ENCODE results near the gene PLAC1. TPM values are rescaled to one million over a fixed set of nuclear protein-coding genes. Genes with fewer than 3 reads are reported as not detected.

The PLAC1 gene
- total and polyA plus RNA-seq, 9 donors: 0.12 to 0.62 (median 0.40) TPM; not detected in 4

DNA sequence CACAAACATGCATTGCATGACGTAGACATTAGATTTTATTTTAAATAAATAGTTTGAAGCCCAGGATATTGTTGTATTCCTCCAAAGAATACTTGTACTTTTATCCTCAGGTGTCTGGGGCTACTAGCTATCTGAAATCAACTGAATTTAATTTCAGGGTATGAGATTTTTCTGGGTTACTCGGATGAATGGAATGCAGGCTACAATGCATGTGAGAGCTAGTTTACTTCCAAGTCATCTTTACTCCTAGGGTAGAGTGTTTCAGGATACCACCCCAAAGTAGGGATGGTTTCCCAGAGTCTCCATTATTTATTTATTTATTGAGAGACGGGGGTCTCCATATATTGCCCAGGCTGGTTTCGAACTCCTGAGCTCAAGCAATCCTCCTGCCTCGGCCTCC, 131.9 kb downstream of the PLAC1 start:
- Histone ChIP-seq H3K4me1 (ENCODE audit: insufficient read depth) (peaks cover 6% of the 10 kb centered on the region), H3K36me3 (no peaks in the 10 kb centered on the region), H3K9me3 (no peaks in the 10 kb centered on the region), H3K27ac (no peak overlapping the region), H3K27me3 (no peaks in the 10 kb centered on the region), H3K4me3 (no peak overlapping the region)
- WGBS, 3 donors: 82 to 92% (median 86%) methylated on average over 5 of the region's 5 CpGs
- TF ChIP-seq POLR2A (IDR thresholded peaks at IDR 0.05) (no peak), EP300 (IDR thresholded peaks at IDR 0.05) (no peak)
- TF ChIP-seq, protein P1, sequence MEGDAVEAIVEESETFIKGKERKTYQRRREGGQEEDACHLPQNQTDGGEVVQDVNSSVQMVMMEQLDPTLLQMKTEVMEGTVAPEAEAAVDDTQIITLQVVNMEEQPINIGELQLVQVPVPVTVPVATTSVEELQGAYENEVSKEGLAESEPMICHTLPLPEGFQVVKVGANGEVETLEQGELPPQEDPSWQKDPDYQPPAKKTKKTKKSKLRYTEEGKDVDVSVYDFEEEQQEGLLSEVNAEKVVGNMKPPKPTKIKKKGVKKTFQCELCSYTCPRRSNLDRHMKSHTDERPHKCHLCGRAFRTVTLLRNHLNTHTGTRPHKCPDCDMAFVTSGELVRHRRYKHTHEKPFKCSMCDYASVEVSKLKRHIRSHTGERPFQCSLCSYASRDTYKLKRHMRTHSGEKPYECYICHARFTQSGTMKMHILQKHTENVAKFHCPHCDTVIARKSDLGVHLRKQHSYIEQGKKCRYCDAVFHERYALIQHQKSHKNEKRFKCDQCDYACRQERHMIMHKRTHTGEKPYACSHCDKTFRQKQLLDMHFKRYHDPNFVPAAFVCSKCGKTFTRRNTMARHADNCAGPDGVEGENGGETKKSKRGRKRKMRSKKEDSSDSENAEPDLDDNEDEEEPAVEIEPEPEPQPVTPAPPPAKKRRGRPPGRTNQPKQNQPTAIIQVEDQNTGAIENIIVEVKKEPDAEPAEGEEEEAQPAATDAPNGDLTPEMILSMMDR (IDR thresholded peaks at IDR 0.05): no peak
- intact Hi-C loops (cut with DNase I): no loop called here
- DNase-seq: no peak

DNA sequence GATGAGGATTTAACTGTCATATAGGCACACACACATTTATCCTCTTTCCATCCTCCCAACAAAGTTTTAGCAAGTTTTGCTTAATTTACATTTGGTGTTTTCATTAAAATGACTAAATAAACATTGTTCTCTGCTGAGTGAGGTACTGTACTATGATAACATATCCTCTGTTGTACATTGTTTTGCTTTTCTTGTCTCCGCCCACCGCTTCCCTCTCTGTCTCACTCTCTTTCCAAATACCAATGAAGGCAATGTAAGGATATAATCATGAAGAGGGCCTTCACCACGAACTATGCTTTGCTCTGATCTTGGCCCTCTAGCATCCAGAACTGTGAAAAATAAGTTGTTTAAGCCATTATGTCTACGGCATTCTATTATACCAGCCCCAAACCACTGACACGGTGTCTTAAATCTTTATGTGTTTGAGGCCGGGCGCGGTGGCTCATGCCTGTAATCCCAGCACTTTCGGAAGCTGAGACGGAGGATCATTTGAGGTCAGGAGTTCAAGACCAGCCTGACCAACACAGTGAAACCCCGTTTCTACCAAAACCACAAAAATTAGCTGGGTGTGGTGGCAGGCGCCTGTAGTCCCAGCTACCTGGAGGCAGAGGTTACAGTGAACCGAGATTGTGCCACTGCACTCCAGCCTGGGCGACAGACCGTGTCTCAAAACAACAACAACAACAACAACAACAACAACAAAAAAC, 133.0 kb downstream of the PLAC1 start:
- no peaks in the 10 kb centered on the region for H3K36me3 ChIP-seq
- no peaks in the 10 kb centered on the region for H3K27me3 ChIP-seq
- no peak overlapping the region for H3K27ac ChIP-seq
- 68 to 77% (median 74%) methylated on average over 15 of the region's 15 CpGs for WGBS, 3 donors
- peaks cover 6% of the 10 kb centered on the region for H3K4me1 ChIP-seq (ENCODE audit: insufficient read depth)
- no peaks in the 10 kb centered on the region for H3K9me3 ChIP-seq
- TF ChIP-seq EP300 (IDR thresholded peaks at IDR 0.05) (no peak), POLR2A (IDR thresholded peaks at IDR 0.05) (no peak)
- TF ChIP-seq, protein P1 (IDR thresholded peaks at IDR 0.05): no peak
- no peak overlapping the region for H3K4me3 ChIP-seq
- DNase-seq: no peak
- intact Hi-C loops (cut with DNase I): no loop called here

DNA sequence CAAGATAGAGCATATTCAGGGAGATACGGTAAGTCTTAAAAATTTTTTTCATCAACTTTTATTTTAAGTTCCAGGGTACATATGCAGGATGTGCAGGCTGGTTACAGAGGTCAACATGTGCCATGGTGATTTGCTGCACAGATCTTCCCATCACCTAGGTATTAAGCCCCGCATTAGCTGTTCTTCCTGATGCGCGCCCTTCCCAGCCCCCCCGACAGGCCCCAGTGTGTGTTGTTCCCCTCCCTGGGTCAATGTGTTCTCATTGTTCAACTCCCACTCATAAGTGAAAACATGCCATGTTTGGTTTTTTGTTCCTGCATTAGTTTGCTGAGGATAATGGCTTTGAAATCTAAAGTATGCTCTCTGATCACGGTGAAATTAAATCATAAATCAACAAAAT, 134.1 kb downstream of the PLAC1 start:
- Histone ChIP-seq H3K36me3 (no peaks in the 10 kb centered on the region), H3K27ac (no peak overlapping the region), H3K4me1 (ENCODE audit: insufficient read depth) (peaks cover 4% of the 10 kb centered on the region), H3K4me3 (no peak overlapping the region), H3K27me3 (no peaks in the 10 kb centered on the region), H3K9me3 (no peaks in the 10 kb centered on the region)
- WGBS, 3 donors: 35 to 46% (median 43%) methylated on average over 6 of the region's 6 CpGs
- DNase-seq: peak in 4 of 5 donors; percentile 42 to 72 (median 47)
- intact Hi-C loops (cut with DNase I): no loop called here
- TF ChIP-seq EP300 (IDR thresholded peaks at IDR 0.05) (no peak), POLR2A (IDR thresholded peaks at IDR 0.05) (no peak)
- TF ChIP-seq, protein P1 (IDR thresholded peaks at IDR 0.05): no peak

DNA sequence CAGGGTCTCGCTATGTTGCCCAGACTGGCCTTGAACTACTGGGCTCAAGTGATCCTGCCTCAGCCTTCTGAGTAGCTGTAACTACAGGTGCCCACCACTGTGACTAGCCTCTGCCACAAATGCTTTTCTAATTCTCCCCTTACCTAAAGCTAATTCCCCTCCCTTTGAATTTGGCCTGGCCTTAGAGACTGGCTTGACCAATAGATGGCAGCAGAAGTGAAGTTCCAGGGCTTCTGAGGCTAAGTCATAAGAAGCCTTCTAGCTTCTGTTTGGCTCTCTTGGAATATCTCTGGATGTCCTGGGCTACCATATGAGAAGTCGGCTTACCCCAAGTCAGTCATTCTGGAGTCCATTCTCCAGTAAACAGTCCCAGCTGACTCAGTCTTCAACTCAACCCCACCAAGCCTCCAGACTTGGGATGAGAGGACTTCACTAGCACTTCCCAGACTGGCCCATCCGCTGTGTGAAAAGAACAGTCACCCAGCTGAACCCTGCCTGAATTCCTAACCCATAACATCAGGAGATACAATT, 137.3 kb downstream of the PLAC1 start:
- no peak overlapping the region for H3K4me3 ChIP-seq
- H3K4me1 ChIP-seq (ENCODE audit: insufficient read depth): peaks cover 6% of the 10 kb centered on the region
- peak in 1 of 5 donors; percentile 36 for DNase-seq
- no peaks in the 10 kb centered on the region for H3K36me3 ChIP-seq
- TF ChIP-seq, protein P1 (IDR thresholded peaks at IDR 0.05): peak in 2 of 3 donors; percentile 22 to 25
- TF ChIP-seq POLR2A (IDR thresholded peaks at IDR 0.05): no peak
- H3K27ac ChIP-seq: no peak overlapping the region
- no peaks in the 10 kb centered on the region for H3K27me3 ChIP-seq
- intact Hi-C loops (cut with DNase I): no loop called here
- WGBS, 3 donors: 63 to 72% (median 68%) methylated on average over 3 of the region's 3 CpGs
- no peaks in the 10 kb centered on the region for H3K9me3 ChIP-seq

MicroRNAs encoded within 50 kb of the gene (microRNA counts, 767-probe panel; counts per million panel counts)
- microRNA hsa-miR-424-5p (2,572 counts per million, percentile 84 among the panel's probes with 10 or more counts), microRNA hsa-miR-450a-5p (4,339 counts per million, percentile 91 among the panel's probes with 10 or more counts), microRNA hsa-miR-450b-3p (530 counts per million, percentile 78 among the panel's probes with 10 or more counts), microRNA hsa-miR-450b-5p (530 counts per million, percentile 78 among the panel's probes with 10 or more counts), microRNA hsa-miR-503 (2,506 counts per million, percentile 83 among the panel's probes with 10 or more counts), microRNA hsa-miR-542-3p (530 counts per million, percentile 78 among the panel's probes with 10 or more counts), microRNA hsa-miR-542-5p (4,405 counts per million, percentile 92 among the panel's probes with 10 or more counts)

Small RNAs within 50 kb of the gene (microRNA-seq; reads per million reads assigned to microRNA genes)
- gene MIR424 (56,263 to 133,759 (median 79,065) reads per million in 3 donors), gene MIR450A1 (6.8 to 20.7 (median 8.7) reads per million in 3 donors), gene MIR450A2 (13.2 to 24.5 (median 17.4) reads per million in 3 donors), gene MIR450B (8.7 to 43.0 (median 28.7) reads per million in 3 donors), gene MIR503 (41.8 to 122 (median 107) reads per million in 3 donors), gene MIR542 (127 to 334 (median 309) reads per million in 3 donors)

Small RNAs within 50 kb of the gene (small RNA-seq; reads per million reads assigned to genes)
- gene AC004383.1: not detected
- not detected for gene MIR450A1
- not detected for gene MIR450A2
- gene MIR450B: 3.5 reads per million, percentile 77 among the genes with 10 or more reads in this experiment
- gene MIR503: 0.85 reads per million, percentile 50 among the genes with 10 or more reads in this experiment
- 16.9 reads per million, percentile 86 among the genes with 10 or more reads in this experiment for gene MIR542

Other genes starting within 250 kb of the PLAC1 start
- 10 to 100 TPM; 13.4 to 37.5 (median 23.0) TPM for gene HPRT1, start 198.3 kb downstream of the PLAC1 start, total RNA-seq
- gene HPRT1, start 198.3 kb downstream of the PLAC1 start, polyA plus RNA-seq: 10 to 100 TPM; 25.6 to 30.3 TPM
- gene PABIR2, start 138.7 kb upstream of the PLAC1 start, total RNA-seq: 10 to 100 TPM; 22.0 to 27.9 (median 24.7) TPM
- gene PABIR2, start 138.7 kb upstream of the PLAC1 start, polyA plus RNA-seq: 10 to 100 TPM; 24.4 to 39.7 TPM

Measured in ovary (tissue), 9 donors.